ENCODE results near the gene FAM13A.

- TF ChIP-seq CTCF (IDR thresholded peaks at IDR 0.05; ENCODE audit: low read depth, low read length) = no peak
- TF ChIP-seq POLR2A (IDR thresholded peaks at IDR 0.05; ENCODE audit: extremely low read depth, insufficient read length) = no peak
- TF ChIP-seq MAX (IDR thresholded peaks at IDR 0.05; ENCODE audit: low read depth, low read length) = no peak
- TF ChIP-seq MYC (IDR thresholded peaks at IDR 0.05; ENCODE audit: low read depth, low read length) = no peak
These were observed 338.9 kb downstream of the FAM13A start for GRCh38 chr4:88718098-88718497.
